Epithelial cell of esophagus (primary cell): ENCODE measurements around the gene NXN.
"Not testable (repeated sequence)": the region's sequence is repeated elsewhere in the genome, so short reads cannot be mapped to it uniquely, and the experiment has no call there.

ENCODE experiments used
- DNase-seq: peaks from one replicate; pipeline ENCODE4 v3.0.0; 2010; ENCODE audit warnings: low read depth
- H3K4me3 ChIP-seq: 2 replicates; pipeline ENCODE4 v1.5.1; 2011; ENCODE audit warnings: mild to moderate bottlenecking, low read length, control low read depth
- CTCF ChIP-seq: IDR thresholded peaks from 2 replicates; pipeline ENCODE4 v1.5.1; 2011; ENCODE audit warnings: low read depth, mild to moderate bottlenecking, low read length, control low read depth, inconsistent platforms; ENCODE audit not compliant: insufficient read depth; ENCODE audit errors: missing control alignments

NXN gene

GRCh38 chr17:856149-856548 is 123.4 kb downstream of the NXN start:
- no peak overlapping the region for H3K4me3 ChIP-seq
- no peak for DNase-seq

DNA sequence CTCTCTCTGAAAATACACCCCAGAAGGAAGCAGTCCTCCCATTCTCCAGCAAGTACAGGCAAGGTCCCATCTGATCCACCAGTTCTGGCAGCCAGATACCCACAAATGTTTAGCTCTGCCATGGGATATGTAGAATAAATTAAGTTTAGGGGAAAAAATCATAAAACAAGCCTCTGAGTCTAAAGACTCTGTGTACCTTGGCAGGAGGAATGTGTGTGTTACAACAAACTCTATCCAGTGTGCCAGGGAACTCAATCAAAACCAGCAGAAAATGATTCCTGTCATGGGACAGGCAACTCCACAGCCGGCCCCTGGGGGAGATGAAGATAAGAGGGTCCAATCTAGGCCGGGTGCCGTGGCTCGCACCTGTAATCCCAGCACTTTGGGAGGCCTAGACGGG is 124.0 kb downstream of the NXN start:
- no peak for TF ChIP-seq CTCF
- no peak overlapping the region for H3K4me3 ChIP-seq
- DNase-seq = no peak

More at GRCh38 chr17:856149-856548, 123.4 kb downstream of the NXN start:
- no peak for TF ChIP-seq CTCF

DNA sequence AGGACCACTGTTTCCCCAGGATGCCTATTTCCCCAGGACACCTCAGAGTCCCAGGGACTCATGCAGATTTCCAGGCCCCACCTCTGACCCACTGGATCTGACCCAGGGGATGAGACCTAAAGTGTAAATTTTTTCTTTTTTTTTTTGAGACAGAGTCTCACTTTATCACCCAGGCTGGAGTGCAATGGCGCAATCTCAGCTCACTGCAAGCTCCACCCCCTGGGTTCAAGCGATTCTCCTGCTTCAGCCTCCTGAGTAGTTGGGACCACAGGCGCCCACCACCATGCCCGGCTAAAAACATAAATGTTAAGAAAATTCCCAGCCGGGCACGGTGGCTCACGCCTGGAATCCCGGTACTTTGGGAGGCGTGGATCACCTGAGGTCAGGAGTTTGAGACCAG is 126.7 kb downstream of the NXN start:
- H3K4me3 ChIP-seq, DNase-seq: not testable (repeated sequence)

GRCh38 chr17:852349-852748 is 127.2 kb downstream of the NXN start:
- H3K4me3 ChIP-seq = no peak overlapping the region
- no peak for DNase-seq
- TF ChIP-seq CTCF = no peak

- DNase-seq = no peak
- TF ChIP-seq CTCF = no peak
- H3K4me3 ChIP-seq = no peak overlapping the region
Observed at GRCh38 chr17:851924-852323, 127.7 kb downstream of the NXN start.

GRCh38 chr17:850851-851763 is 128.5 kb downstream of the NXN start:
- peak; percentile 57 for DNase-seq
- no peak for TF ChIP-seq CTCF
- no peak overlapping the region for H3K4me3 ChIP-seq

DNA sequence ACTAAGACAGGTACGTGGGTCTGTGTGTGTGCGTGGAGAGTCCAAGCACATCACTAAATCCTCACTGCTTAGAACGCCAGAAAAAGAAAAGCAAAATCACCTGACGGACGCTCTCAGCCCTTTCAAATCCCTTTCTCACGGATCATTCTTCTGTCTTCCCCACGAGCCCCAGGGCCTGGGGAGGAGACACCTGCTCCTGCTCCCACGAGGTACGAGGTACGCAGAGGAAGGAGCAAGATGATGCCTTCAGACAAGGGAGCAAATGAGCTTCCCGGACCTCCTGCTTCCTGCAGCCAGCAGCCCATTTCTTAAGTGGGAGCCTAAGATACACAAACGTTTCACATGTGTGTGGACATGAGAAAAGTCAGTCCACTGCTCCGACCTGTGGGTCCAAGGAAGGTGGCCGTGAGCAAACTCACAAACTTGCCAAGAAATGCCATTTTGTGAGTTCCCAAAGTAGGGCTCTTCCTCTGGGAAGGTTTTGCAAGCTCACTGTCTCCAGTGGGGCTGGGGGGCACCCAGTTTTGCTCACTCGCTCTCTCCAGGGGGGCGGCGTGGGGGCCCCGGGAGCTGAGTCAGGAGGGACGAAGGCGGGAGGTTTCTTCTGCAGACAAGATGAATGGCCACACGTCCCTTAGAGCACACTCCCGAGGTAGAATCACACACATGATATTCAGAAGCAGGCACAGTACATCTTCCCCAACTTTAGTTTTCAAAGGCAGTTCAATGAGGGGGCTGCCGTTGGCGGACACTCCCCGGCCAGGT is 129.3 kb downstream of the NXN start:
- DNase-seq = no peak
- TF ChIP-seq CTCF = no peak
- no peak overlapping the region for H3K4me3 ChIP-seq
